Measurements from ENCODE around the gene CD47. TPM values are rescaled to one million over a fixed set of nuclear protein-coding genes. Genes with fewer than 3 reads are reported as not detected.

The CD47 gene
- total RNA-seq, 5 donors from 2014 or later (not counting 1 experiment from before 2014, with no cell fraction given): 154 to 186 (median 161) TPM

DNA sequence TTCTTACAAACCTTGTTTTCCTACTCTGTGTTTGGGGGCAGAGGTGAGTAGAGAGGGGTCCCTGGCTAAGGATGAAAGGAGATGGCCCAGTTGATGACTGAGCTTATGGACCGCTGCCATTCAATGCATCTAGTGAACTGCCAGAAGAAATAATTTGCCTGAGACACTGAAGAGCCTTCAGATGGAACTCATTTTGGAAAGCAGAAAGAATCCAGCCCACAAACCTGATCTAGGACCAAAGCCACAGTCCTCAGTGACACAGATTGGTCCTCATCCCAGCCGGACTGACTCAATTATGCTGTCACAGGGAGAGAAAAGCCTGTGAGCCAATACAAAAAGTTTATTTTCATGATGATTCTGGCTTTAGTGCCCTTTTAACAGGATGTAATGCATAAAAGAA is 82.7 kb downstream of the CD47 start:
- no peak overlapping the region for H3K4me3 Mint-ChIP-seq
- ATAC-seq (replicated peaks in 1 of 4): no peak
- POLR2A ChIA-PET: no interaction called here

DNA sequence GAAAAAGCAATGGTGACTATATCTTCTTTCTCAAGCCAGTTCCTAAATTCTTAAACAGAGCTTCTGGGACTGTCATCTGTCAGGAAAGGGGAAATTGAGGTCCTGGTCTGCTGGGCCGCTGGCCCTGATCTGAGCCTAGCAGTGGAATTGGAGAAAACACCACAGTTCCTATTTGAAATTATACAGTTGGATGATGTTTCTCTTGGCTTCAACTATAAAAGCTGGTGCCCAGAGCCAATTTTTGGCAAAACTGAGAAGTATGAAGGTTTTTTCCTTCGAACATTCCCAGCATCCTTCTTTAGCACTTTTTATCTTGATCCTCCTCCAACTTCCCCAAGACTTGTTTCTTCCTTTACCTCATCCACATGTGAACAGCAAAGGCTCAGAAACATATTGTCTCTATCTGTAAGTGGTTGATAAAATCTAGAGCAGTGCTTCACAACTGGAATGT is 83.9 kb downstream of the CD47 start:
- Mint-ChIP-seq H3K4me1 (peaks cover 7 to 9% (median 7%) of the 10 kb centered on the region in 3 donors), H3K9me3 (no peaks in the 10 kb centered on the region), H3K27me3 (peaks cover 0 to 5% of the 10 kb centered on the region in 2 donors), H3K4me3 (no peak overlapping the region), H3K27ac (no peak overlapping the region), H3K36me3 (peaks cover 5% of the 10 kb centered on the region)
- H3K4me1 ChIP-seq (ENCODE audit: control insufficient read depth in 1 of 2, extremely low read depth in 1 of 2, insufficient read depth in 2 of 2, low read length in 2 of 2): no peaks in the 10 kb centered on the region
- ChIA-PET CTCF (no interaction called here), POLR2A (interaction anchor here in 1 of 2 donors (0.5 kb wide), 1 partner anchor 215 kb away, joined by 3 read pairs; no protein-coding TSS in a partner anchor)
- no CpG with 5 or more reads among the region's 2 CpGs for WGBS (ENCODE audit: insufficient coverage)
- H3K27me3 ChIP-seq (replicated peaks in 1 of 2; ENCODE audit: control insufficient read depth in 2 of 2, extremely low read depth in 1 of 2, insufficient read depth in 2 of 2, low read length in 1 of 2): peaks cover 0 to 7% of the 10 kb centered on the region in 2 experiments
- DNase-seq (no peak), ATAC-seq (replicated peaks in 1 of 4) (no peak)
- no peak overlapping the region for H3K27ac ChIP-seq (ENCODE audit: low read length)
- no peak overlapping the region for H3K4me3 ChIP-seq (ENCODE audit: control insufficient read depth in 1 of 2, extremely low read depth in 1 of 2, low read length in 1 of 2)
- H3K9me3 ChIP-seq: no peaks in the 10 kb centered on the region
- no peaks in the 10 kb centered on the region for H3K36me3 ChIP-seq (ENCODE audit: control insufficient read depth in 2 of 2, extremely low read depth in 1 of 2, insufficient read depth in 1 of 2, low read length in 1 of 2)

More for the DNA sequence above, 82.7 kb downstream of the CD47 start:
- Histone ChIP-seq H3K9me3 (no peaks in the 10 kb centered on the region), H3K4me1 (ENCODE audit: control insufficient read depth in 1 of 2, extremely low read depth in 1 of 2, insufficient read depth in 2 of 2, low read length in 2 of 2) (no peaks in the 10 kb centered on the region), H3K27me3 (replicated peaks in 1 of 2; ENCODE audit: control insufficient read depth in 2 of 2, extremely low read depth in 1 of 2, insufficient read depth in 2 of 2, low read length in 1 of 2) (peaks cover 0 to 7% of the 10 kb centered on the region in 2 experiments), H3K27ac (ENCODE audit: low read length) (no peak overlapping the region), H3K4me3 (ENCODE audit: control insufficient read depth in 1 of 2, extremely low read depth in 1 of 2, low read length in 1 of 2) (no peak overlapping the region), H3K36me3 (ENCODE audit: control insufficient read depth in 2 of 2, extremely low read depth in 1 of 2, insufficient read depth in 1 of 2, low read length in 1 of 2) (no peaks in the 10 kb centered on the region)
- peaks cover under 1 to 9% (median 7%) of the 10 kb centered on the region in 3 donors for H3K4me1 Mint-ChIP-seq
- CTCF ChIA-PET: no interaction called here
- peaks cover 9% of the 10 kb centered on the region for H3K36me3 Mint-ChIP-seq
- no peak for DNase-seq
- WGBS (ENCODE audit: insufficient coverage): no CpG with 5 or more reads among the region's 2 CpGs
- no peaks in the 10 kb centered on the region for H3K9me3 Mint-ChIP-seq
- H3K27me3 Mint-ChIP-seq: peaks cover 0 to 5% of the 10 kb centered on the region in 2 donors
- no peak overlapping the region for H3K27ac Mint-ChIP-seq

DNA sequence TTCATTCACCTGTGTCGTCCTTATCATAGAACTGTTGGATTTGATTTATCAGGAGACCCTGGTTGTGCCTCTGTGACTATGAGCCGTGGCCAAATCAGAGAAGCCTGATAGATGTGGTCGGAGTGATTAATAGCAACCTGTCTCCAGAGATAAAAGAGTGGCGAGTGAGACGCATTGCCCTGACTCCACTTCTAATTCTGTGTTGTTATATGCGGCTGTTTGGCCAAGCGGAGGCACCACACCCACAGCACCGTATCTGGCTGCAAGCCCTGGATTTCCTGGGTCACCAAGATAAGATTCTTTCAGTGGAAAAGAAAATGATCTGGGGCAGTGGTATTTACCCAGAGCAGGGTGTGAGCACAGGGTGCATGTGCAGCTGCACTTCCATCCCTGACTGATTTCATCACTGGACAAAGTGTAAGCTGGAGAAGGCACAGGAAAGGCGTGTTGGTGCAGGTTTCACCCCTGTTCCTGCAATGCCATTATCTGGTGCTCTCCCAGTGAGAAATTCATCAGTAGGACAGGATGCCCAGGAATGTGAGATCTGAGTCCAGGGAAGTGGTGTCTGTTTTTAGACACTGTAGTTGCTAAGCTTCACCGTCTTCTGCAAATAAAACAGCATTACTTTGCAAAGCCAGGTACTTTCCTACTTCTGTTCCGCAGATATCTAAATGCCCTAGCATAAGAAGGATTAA is 84.6 kb downstream of the CD47 start:
- POLR2A ChIA-PET: interaction anchor here in 1 of 2 donors (0.5 kb wide), 1 partner anchor 215 kb away, joined by 3 read pairs; no protein-coding TSS in a partner anchor
- no peak overlapping the region for H3K27ac Mint-ChIP-seq
- Histone ChIP-seq H3K36me3 (ENCODE audit: control insufficient read depth in 2 of 2, extremely low read depth in 1 of 2, insufficient read depth in 1 of 2, low read length in 1 of 2) (no peaks in the 10 kb centered on the region), H3K9me3 (no peaks in the 10 kb centered on the region), H3K4me3 (ENCODE audit: control insufficient read depth in 1 of 2, extremely low read depth in 1 of 2, low read length in 1 of 2) (no peak overlapping the region), H3K27ac (ENCODE audit: low read length) (no peak overlapping the region), H3K4me1 (ENCODE audit: control insufficient read depth in 1 of 2, extremely low read depth in 1 of 2, insufficient read depth in 2 of 2, low read length in 2 of 2) (no peaks in the 10 kb centered on the region), H3K27me3 (replicated peaks in 1 of 2; ENCODE audit: control insufficient read depth in 2 of 2, extremely low read depth in 1 of 2, insufficient read depth in 2 of 2, low read length in 1 of 2) (peaks cover 0 to 7% of the 10 kb centered on the region in 2 experiments)
- H3K36me3 Mint-ChIP-seq: peaks cover 3% of the 10 kb centered on the region
- WGBS (ENCODE audit: insufficient coverage): 43% methylated on average over 3 of the region's 11 CpGs
- ATAC-seq (replicated peaks in 1 of 4) (no peak), DNase-seq (no peak)
- peaks cover 0 to 5% of the 10 kb centered on the region in 2 donors for H3K27me3 Mint-ChIP-seq
- H3K4me1 Mint-ChIP-seq: peaks cover 7 to 10% (median 9%) of the 10 kb centered on the region in 3 donors
- H3K4me3 Mint-ChIP-seq: no peak overlapping the region
- CTCF ChIA-PET: no interaction called here
- no peaks in the 10 kb centered on the region for H3K9me3 Mint-ChIP-seq

DNA sequence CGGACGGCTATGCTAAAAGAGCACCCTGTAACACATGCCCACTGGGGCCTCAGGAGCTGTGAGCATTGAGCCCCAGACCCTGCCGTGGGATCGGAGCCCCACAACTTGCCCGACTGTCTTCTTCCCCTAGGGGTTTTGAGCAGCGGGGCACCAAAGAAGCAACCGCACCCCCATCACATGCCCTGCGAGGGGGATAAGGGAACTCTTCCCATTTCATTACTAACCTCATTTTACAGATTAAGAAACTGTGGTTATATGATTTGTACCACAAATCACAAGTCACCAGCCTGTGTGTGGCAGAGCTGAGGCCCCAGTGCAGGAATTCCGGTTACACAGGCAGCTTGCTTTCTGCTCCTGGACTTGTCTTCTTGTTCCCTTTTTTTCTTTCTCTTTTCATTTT is 86.2 kb downstream of the CD47 start:
- ChIA-PET CTCF (no interaction called here), POLR2A (no interaction called here)
- Mint-ChIP-seq H3K27ac (peak overlapping the region in 1 of 2 donors; percentile 20), H3K4me1 (peaks cover 7 to 11% (median 9%) of the 10 kb centered on the region in 3 donors), H3K27me3 (peaks cover 0 to 5% of the 10 kb centered on the region in 2 donors), H3K9me3 (no peaks in the 10 kb centered on the region), H3K36me3 (no peaks in the 10 kb centered on the region), H3K4me3 (no peak overlapping the region)
- Histone ChIP-seq H3K36me3 (ENCODE audit: control insufficient read depth in 2 of 2, extremely low read depth in 1 of 2, insufficient read depth in 1 of 2, low read length in 1 of 2) (no peaks in the 10 kb centered on the region), H3K4me3 (ENCODE audit: control insufficient read depth in 1 of 2, extremely low read depth in 1 of 2, low read length in 1 of 2) (no peak overlapping the region), H3K4me1 (ENCODE audit: control insufficient read depth in 1 of 2, extremely low read depth in 1 of 2, insufficient read depth in 2 of 2, low read length in 2 of 2) (no peaks in the 10 kb centered on the region), H3K27me3 (replicated peaks in 1 of 2; ENCODE audit: control insufficient read depth in 2 of 2, extremely low read depth in 1 of 2, insufficient read depth in 2 of 2, low read length in 1 of 2) (peaks cover 0 to 7% of the 10 kb centered on the region in 2 experiments), H3K27ac (ENCODE audit: low read length) (no peak overlapping the region), H3K9me3 (no peaks in the 10 kb centered on the region)
- DNase-seq (no peak), ATAC-seq (replicated peaks in 1 of 4) (no peak)
- WGBS (ENCODE audit: insufficient coverage): 77% methylated on average over 3 of the region's 9 CpGs

DNA sequence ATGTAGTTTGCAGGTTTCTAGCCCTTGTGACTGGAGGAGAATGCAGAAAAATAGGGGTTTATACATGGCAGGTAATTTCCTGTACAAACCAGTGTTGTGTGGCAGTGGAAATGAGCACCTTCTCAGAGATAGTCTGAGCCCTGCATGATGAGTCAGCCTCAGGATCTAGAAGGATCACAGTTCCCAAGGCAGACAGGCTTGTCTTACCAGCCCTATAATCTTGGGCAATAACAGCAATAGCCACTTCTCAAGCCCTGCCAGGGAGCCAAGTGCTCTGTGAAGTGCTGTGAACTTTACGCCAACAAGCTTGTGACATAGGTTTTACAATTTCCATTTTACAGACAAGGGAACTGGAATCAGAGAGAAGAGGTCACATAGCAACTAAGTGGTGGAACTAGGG is 89.4 kb downstream of the CD47 start:
- no peaks in the 10 kb centered on the region for H3K9me3 ChIP-seq
- peaks cover 0 to 5% of the 10 kb centered on the region in 2 donors for H3K27me3 Mint-ChIP-seq

DNA sequence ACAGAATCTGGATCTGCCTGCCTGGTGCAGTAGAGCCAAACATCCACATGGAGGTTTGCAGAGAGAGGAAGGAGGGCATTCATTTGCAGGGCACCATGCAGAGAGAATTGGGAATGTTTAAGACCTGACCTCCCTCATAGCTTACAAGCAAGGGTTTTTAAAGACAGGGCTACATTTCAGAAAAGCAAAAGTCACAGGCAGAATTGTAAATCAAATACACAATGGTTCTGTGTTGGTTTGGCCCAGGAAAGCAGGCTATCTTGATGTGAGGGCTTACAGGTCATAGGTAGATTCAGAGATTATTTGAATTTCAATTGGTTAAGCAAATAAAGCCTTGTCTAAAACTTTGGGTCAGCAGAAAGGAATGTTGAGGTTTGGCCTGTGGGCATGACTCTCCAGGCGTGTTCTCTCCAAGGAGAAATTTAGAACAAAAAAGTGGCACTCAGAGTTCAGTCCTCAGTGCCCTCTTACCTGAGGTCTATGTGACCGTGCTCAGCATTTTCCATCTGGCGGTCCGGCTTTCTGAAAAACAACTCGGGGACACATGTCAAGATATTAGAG is 91.5 kb downstream of the CD47 start:
- Mint-ChIP-seq H3K36me3 (no peaks in the 10 kb centered on the region), H3K9me3 (no peaks in the 10 kb centered on the region), H3K27me3 (no peaks in the 10 kb centered on the region), H3K4me3 (no peak overlapping the region), H3K4me1 (peaks cover 0 to 7% (median 4%) of the 10 kb centered on the region in 3 donors), H3K27ac (no peak overlapping the region)
- WGBS (ENCODE audit: insufficient coverage): 83% methylated on average over 5 of the region's 5 CpGs
- H3K9me3 ChIP-seq: no peaks in the 10 kb centered on the region
- no peak for DNase-seq
- ChIA-PET CTCF (interaction anchor here in 1 of 2 donors (0.7 kb wide), 1 partner anchor 572 kb away, joined by 3 read pairs; no protein-coding TSS in a partner anchor), POLR2A (no interaction called here)
- H3K27ac ChIP-seq (ENCODE audit: low read length): no peak overlapping the region
- H3K4me1 ChIP-seq (ENCODE audit: control insufficient read depth in 1 of 2, extremely low read depth in 1 of 2, insufficient read depth in 2 of 2, low read length in 2 of 2): no peaks in the 10 kb centered on the region
- H3K27me3 ChIP-seq (replicated peaks in 1 of 2; ENCODE audit: control insufficient read depth in 2 of 2, extremely low read depth in 1 of 2, insufficient read depth in 2 of 2, low read length in 1 of 2): no peaks in the 10 kb centered on the region
- H3K4me3 ChIP-seq (ENCODE audit: control insufficient read depth in 1 of 2, extremely low read depth in 1 of 2, low read length in 1 of 2): no peak overlapping the region
- ATAC-seq (replicated peaks in 1 of 4): no peak
- H3K36me3 ChIP-seq (ENCODE audit: control insufficient read depth in 2 of 2, extremely low read depth in 1 of 2, insufficient read depth in 1 of 2, low read length in 1 of 2): no peaks in the 10 kb centered on the region

More for the DNA sequence above, 89.4 kb downstream of the CD47 start:
- Mint-ChIP-seq H3K4me3 (no peak overlapping the region), H3K4me1 (peaks cover 7 to 11% (median 9%) of the 10 kb centered on the region in 3 donors), H3K36me3 (no peaks in the 10 kb centered on the region), H3K27ac (no peak overlapping the region), H3K9me3 (no peaks in the 10 kb centered on the region)
- H3K4me1 ChIP-seq (ENCODE audit: control insufficient read depth in 1 of 2, extremely low read depth in 1 of 2, insufficient read depth in 2 of 2, low read length in 2 of 2): no peaks in the 10 kb centered on the region
- no peaks in the 10 kb centered on the region for H3K36me3 ChIP-seq (ENCODE audit: control insufficient read depth in 2 of 2, extremely low read depth in 1 of 2, insufficient read depth in 1 of 2, low read length in 1 of 2)
- no peak overlapping the region for H3K27ac ChIP-seq (ENCODE audit: low read length)
- no CpG with 5 or more reads among the region's 1 CpG for WGBS (ENCODE audit: insufficient coverage)
- ChIA-PET CTCF (interaction anchor here (0.6 kb wide), 2 partner anchors 12 to 476 kb away, joined by 3 read pairs; no protein-coding TSS in a partner anchor), POLR2A (no interaction called here)
- no peak for ATAC-seq (replicated peaks in 1 of 4)
- no peak overlapping the region for H3K4me3 ChIP-seq (ENCODE audit: control insufficient read depth in 1 of 2, extremely low read depth in 1 of 2, low read length in 1 of 2)
- peaks cover 0 to 7% of the 10 kb centered on the region in 2 experiments for H3K27me3 ChIP-seq (replicated peaks in 1 of 2; ENCODE audit: control insufficient read depth in 2 of 2, extremely low read depth in 1 of 2, insufficient read depth in 2 of 2, low read length in 1 of 2)
- DNase-seq: no peak
